ENCODE measurements around the gene EXOC4. TPM values are rescaled to one million over a fixed set of nuclear protein-coding genes. Genes with fewer than 3 reads are reported as not detected.

Gene EXOC4
- total RNA-seq, 4 donors from 2014 or later: 36.9 to 78.0 (median 52.2) TPM

GRCh38 chr7:133353775-133354174 lies 100.9 kb downstream of the EXOC4 start:
- Histone ChIP-seq H3K9me3 (peaks cover 0 to 4% (median 0%) of the 10 kb centered on the region in 3 donors), H3K4me1 (peaks cover 0 to 6% of the 10 kb centered on the region in 2 donors), H3K27me3 (no peaks in the 10 kb centered on the region), H3K4me3 (no peak overlapping the region), H3K36me3 (peaks cover 0 to 6% of the 10 kb centered on the region in 2 donors), H3K27ac (no peak overlapping the region)
- intact Hi-C loops (cut with DNase I; ENCODE audit: low total_unique reads) (no loop called here), in situ Hi-C loops (cut with MboI; ENCODE audit: low sequenced_read_pairs in 4 of 4) (no loop called here)
- DNase-seq (no peak), ATAC-seq (no peak)
- TF ChIP-seq CTCF (IDR thresholded peaks at IDR 0.05 in 4 of 5, conservative IDR thresholded peaks at IDR 0.05 in 1 of 5): no peak

DNA sequence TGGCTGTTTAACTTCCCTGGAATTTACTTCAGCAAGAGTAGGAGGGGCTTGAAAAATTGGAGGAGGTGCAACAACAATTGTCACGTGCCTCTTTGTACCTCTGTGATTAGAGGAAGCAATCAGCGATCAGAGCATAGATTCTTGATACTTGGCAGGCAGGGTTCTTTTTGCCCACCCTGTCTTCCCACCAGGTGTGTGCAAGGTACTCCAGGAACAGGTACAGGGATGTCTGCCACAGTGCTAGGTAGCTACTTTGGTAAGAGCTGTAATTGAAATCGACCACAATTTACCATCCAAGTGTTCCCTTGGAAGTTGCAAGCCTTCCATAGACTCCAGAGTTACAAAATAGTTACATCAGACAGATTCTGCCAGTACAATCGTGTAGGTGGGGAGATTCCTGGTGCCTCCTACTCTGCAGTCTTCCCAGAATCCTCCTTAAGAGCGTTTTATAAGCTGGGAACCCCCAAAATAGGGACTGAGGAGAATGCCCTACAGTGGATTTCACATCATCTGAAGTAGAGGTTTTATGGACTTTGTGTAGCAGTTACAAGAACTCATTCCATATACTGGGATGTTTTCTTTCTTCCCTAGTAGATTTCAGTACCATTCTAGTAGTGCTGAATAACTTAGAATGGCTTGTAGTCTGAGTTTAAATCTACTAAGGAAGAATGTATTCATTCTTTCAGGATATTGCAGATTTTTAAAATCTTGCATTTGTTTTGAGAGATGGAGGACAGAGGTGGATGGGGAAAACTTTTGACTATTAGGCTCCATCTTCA lies 101.9 kb downstream of the EXOC4 start:
- no peak for ATAC-seq
- no peaks in the 10 kb centered on the region for H3K27me3 ChIP-seq
- no peak overlapping the region for H3K27ac ChIP-seq
- intact Hi-C loops (cut with DNase I; ENCODE audit: low total_unique reads): no loop called here
- TF ChIP-seq POLR2A (IDR thresholded peaks at IDR 0.05) (no peak), CTCF (IDR thresholded peaks at IDR 0.05 in 4 of 5, conservative IDR thresholded peaks at IDR 0.05 in 1 of 5) (no peak)
- peaks cover 0 to 6% of the 10 kb centered on the region in 2 donors for H3K36me3 ChIP-seq
- peaks cover 0 to 16% of the 10 kb centered on the region in 2 donors for H3K4me1 ChIP-seq
- DNase-seq: no peak
- in situ Hi-C loops (cut with MboI; ENCODE audit: low sequenced_read_pairs in 4 of 4): no loop called here
- peaks cover 0 to 4% (median 0%) of the 10 kb centered on the region in 3 donors for H3K9me3 ChIP-seq
- no peak overlapping the region for H3K4me3 ChIP-seq

DNA sequence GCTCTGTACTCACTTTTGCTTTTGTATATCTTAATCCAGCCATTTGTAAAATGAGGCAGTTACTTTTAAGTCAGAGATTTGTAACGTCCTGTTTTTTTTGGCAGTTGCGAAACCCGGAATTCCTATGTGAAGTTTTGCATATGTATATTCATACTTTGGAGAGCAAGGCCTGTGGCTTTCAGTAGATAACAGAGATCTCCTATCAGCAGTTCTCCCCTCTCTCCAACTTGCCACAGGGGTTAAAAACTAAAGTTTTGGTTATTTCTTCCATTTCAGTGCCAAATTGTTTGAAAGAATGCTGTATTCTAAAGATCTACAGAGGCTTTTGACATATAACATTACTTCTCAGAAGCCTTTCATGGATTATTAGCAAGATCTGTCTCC lies 102.4 kb downstream of the EXOC4 start:
- DNase-seq (no peak), ATAC-seq (no peak)
- TF ChIP-seq POLR2A (IDR thresholded peaks at IDR 0.05) (no peak), CTCF (IDR thresholded peaks at IDR 0.05 in 4 of 5, conservative IDR thresholded peaks at IDR 0.05 in 1 of 5) (no peak)
- H3K27me3 ChIP-seq: no peaks in the 10 kb centered on the region
- peaks cover 0 to 6% of the 10 kb centered on the region in 2 donors for H3K36me3 ChIP-seq
- H3K4me1 ChIP-seq: peaks cover 5 to 22% of the 10 kb centered on the region in 2 donors
- no peak overlapping the region for H3K27ac ChIP-seq
- H3K4me3 ChIP-seq: no peak overlapping the region
- intact Hi-C loops (cut with DNase I; ENCODE audit: low total_unique reads) (no loop called here), in situ Hi-C loops (cut with MboI; ENCODE audit: low sequenced_read_pairs in 4 of 4) (no loop called here)
- peaks cover 0 to 4% (median 0%) of the 10 kb centered on the region in 3 donors for H3K9me3 ChIP-seq

DNA sequence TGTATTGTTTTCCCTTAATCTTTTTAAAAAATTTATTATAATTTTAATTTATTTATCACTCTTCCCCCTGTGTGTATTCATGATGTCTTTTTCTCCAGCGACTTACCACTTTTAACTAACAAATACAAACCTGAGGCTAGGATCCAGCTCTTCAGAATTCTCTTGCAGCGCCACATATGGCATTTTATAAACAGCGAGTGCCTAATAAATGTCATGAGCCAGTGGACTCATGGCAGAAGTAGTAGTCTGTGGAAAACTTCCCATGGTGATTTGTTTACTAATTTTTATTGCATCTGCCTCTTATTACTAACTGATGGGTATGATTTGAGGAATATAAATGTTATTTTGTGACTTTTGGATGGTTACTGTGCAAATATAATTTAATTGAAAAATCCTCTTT lies 102.9 kb downstream of the EXOC4 start:
- no peak overlapping the region for H3K27ac ChIP-seq
- in situ Hi-C loops (cut with MboI; ENCODE audit: low sequenced_read_pairs in 4 of 4) (no loop called here), intact Hi-C loops (cut with DNase I; ENCODE audit: low total_unique reads) (no loop called here)
- TF ChIP-seq CTCF (IDR thresholded peaks at IDR 0.05 in 4 of 5, conservative IDR thresholded peaks at IDR 0.05 in 1 of 5): no peak
- TF ChIP-seq POLR2A (IDR thresholded peaks at IDR 0.05): no peak
- no peak for DNase-seq
- H3K36me3 ChIP-seq: peaks cover 0 to 6% of the 10 kb centered on the region in 2 donors
- no peaks in the 10 kb centered on the region for H3K27me3 ChIP-seq
- H3K9me3 ChIP-seq: peaks cover 0 to 4% (median 0%) of the 10 kb centered on the region in 3 donors
- peaks cover 6 to 22% of the 10 kb centered on the region in 2 donors for H3K4me1 ChIP-seq
- no peak for ATAC-seq
- no peak overlapping the region for H3K4me3 ChIP-seq

Measured in gastrocnemius medialis (tissue), 4 donors.